ENCODE data around the gene IFITM1. TPM values are rescaled to one million over a fixed set of nuclear protein-coding genes. Genes with fewer than 3 reads are reported as not detected.

IFITM1 gene
- total and polyA plus RNA-seq, 9 of the 15 experiments (the other 6 are each of a cell fraction or from before 2014, with no cell fraction given) = 691 to 5,579 (median 974) TPM

DNA sequence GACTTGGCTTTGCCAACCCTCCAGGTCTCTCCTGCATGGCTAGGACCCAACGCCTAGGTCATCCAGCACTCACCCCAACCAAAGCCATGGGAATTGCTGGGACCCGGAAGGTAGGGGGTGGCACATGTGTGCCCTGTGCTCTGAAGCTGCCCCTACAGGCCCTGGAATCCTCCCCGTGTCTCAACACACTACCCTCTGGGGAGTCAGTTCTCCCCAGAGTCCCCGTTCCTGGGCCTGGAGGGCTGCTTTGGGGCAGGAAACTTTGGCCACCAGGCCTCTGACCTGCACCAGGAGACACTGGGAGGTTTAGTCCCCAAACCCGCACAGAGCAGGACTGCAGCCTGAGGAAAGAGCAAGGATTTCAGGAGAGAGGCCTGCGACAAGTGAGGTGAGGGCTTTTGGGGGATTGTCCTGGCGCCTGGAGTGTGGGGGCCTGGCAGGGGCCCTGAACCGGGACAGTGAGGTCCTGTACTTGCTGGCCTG is 495 bp upstream of the IFITM1 start (continued):
- TF ChIP-seq, protein P1, sequence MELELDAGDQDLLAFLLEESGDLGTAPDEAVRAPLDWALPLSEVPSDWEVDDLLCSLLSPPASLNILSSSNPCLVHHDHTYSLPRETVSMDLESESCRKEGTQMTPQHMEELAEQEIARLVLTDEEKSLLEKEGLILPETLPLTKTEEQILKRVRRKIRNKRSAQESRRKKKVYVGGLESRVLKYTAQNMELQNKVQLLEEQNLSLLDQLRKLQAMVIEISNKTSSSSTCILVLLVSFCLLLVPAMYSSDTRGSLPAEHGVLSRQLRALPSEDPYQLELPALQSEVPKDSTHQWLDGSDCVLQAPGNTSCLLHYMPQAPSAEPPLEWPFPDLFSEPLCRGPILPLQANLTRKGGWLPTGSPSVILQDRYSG (tag; conservative IDR thresholded peaks at IDR 0.05; ENCODE audit: low read depth) = 0 out of 2 replicates have a peak, but pooled peaks have one; percentile 14
- TF ChIP-seq FOXP1 (CRISPR knock-in tag; IDR thresholded peaks at IDR 0.05) = no peak
- peak in 1 of 2 experiments; percentile 27; a peak in 1 of 4 replicates for TF ChIP-seq FOXA3 (CRISPR knock-in tag; conservative IDR thresholded peaks at IDR 0.05 in 1 of 2, IDR thresholded peaks at IDR 0.05 in 1 of 2)
- no peak for TF ChIP-seq SMAD1 (IDR thresholded peaks at IDR 0.05; ENCODE audit: low read depth, low read length, partially characterized antibody)
- TF ChIP-seq ATF1 (CRISPR knock-in tag; IDR thresholded peaks at IDR 0.05) = no peak
- TF ChIP-seq ATF1 (tag; IDR thresholded peaks at IDR 0.05) = peak; percentile 7; the same call in 1 of the 2 replicates
- TF ChIP-seq ZNF316 (IDR thresholded peaks at IDR 0.05) = no peak
- TF ChIP-seq, protein P2, sequence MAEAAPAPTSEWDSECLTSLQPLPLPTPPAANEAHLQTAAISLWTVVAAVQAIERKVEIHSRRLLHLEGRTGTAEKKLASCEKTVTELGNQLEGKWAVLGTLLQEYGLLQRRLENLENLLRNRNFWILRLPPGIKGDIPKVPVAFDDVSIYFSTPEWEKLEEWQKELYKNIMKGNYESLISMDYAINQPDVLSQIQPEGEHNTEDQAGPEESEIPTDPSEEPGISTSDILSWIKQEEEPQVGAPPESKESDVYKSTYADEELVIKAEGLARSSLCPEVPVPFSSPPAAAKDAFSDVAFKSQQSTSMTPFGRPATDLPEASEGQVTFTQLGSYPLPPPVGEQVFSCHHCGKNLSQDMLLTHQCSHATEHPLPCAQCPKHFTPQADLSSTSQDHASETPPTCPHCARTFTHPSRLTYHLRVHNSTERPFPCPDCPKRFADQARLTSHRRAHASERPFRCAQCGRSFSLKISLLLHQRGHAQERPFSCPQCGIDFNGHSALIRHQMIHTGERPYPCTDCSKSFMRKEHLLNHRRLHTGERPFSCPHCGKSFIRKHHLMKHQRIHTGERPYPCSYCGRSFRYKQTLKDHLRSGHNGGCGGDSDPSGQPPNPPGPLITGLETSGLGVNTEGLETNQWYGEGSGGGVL (CRISPR knock-in tag; IDR thresholded peaks at IDR 0.05) = no peak
- TF ChIP-seq GATAD2A (IDR thresholded peaks at IDR 0.05) = 0 out of 2 replicates have a peak, but pooled peaks have one; percentile 12
- no peak for TF ChIP-seq SIX5 (IDR thresholded peaks at IDR 0.05; ENCODE audit: borderline replicate concordance in 1 of 2, insufficient read depth in 1 of 2, low read depth in 1 of 2, low read length in 2 of 2)
- peak; percentile 29; the same call in 1 of the 2 replicates for TF ChIP-seq PHF8 (IDR thresholded peaks at IDR 0.05; ENCODE audit: borderline replicate concordance, low read length)
- TF ChIP-seq, protein P3, sequence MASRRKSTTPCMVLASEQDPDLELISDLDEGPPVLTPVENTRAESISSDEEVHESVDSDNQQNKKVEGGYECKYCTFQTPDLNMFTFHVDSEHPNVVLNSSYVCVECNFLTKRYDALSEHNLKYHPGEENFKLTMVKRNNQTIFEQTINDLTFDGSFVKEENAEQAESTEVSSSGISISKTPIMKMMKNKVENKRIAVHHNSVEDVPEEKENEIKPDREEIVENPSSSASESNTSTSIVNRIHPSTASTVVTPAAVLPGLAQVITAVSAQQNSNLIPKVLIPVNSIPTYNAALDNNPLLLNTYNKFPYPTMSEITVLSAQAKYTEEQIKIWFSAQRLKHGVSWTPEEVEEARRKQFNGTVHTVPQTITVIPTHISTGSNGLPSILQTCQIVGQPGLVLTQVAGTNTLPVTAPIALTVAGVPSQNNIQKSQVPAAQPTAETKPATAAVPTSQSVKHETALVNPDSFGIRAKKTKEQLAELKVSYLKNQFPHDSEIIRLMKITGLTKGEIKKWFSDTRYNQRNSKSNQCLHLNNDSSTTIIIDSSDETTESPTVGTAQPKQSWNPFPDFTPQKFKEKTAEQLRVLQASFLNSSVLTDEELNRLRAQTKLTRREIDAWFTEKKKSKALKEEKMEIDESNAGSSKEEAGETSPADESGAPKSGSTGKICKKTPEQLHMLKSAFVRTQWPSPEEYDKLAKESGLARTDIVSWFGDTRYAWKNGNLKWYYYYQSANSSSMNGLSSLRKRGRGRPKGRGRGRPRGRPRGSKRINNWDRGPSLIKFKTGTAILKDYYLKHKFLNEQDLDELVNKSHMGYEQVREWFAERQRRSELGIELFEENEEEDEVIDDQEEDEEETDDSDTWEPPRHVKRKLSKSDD (conservative IDR thresholded peaks at IDR 0.05; ENCODE audit: low read length) = no peak
- 0 out of 2 replicates have a peak, but pooled peaks have one; percentile 22 for TF ChIP-seq NR2C2 (CRISPR knock-in tag; IDR thresholded peaks at IDR 0.05)
- TF ChIP-seq NR2C2 (tag; IDR thresholded peaks at IDR 0.05) = no peak
- 0 out of 2 replicates have a peak, but pooled peaks have one; percentile 1 for TF ChIP-seq TEAD4 (IDR thresholded peaks at IDR 0.05; ENCODE audit: low read length)
- TF ChIP-seq TEAD4 (CRISPR knock-in tag; IDR thresholded peaks at IDR 0.05; ENCODE audit: borderline replicate concordance) = no peak
- TF ChIP-seq ELF1 (tag; IDR thresholded peaks at IDR 0.05) = no peak
- peak; percentile 2 for TF ChIP-seq ZFP36 (IDR thresholded peaks at IDR 0.05; ENCODE audit: low read depth, low read length, partially characterized antibody)
- no peak for TF ChIP-seq CBFA2T3 (IDR thresholded peaks at IDR 0.05)
- peak; percentile 80; the same call in 1 of the 2 replicates for TF ChIP-seq SMAD4 (CRISPR knock-in tag; conservative IDR thresholded peaks at IDR 0.05)
- TF ChIP-seq KDM5B (IDR thresholded peaks at IDR 0.05; ENCODE audit: insufficient replicate concordance, low read depth, low read length) = no peak
- 0 out of 2 replicates have a peak, but pooled peaks have one; percentile 3 for TF ChIP-seq SP1 (CRISPR knock-in tag; IDR thresholded peaks at IDR 0.05)
- TF ChIP-seq ERF (CRISPR knock-in tag; IDR thresholded peaks at IDR 0.05) = peak; percentile 55; the same call in 1 of the 2 replicates

All from K562 (cell line).